Astrocyte (in vitro differentiated cells and primary cell): ENCODE results near the gene GID8. TPM values are rescaled to one million over a fixed set of nuclear protein-coding genes. Genes with fewer than 3 reads are reported as not detected.

Experiments
- DNase-seq: peaks from one replicate; pipeline ENCODE4 v3.0.0-alpha.2; 2010; ENCODE audit warnings: low read depth
- FAIRE-seq: peaks from 2 replicates; lab custom pipeline; 2011; peaks lifted over from hg19 to GRCh38; lab: Jason Lieb, UNC
- H2AFZ ChIP-seq: 2 replicates; pipeline ENCODE4 v1.6.0; 2012; ENCODE audit warnings: low read depth, low read length, inconsistent platforms
- H3K27ac ChIP-seq: 2 replicates; pipeline ENCODE4 v1.5.1; 2011; ENCODE audit warnings: low read depth, low read length, inconsistent platforms
- H3K27me3 ChIP-seq: 2 replicates; pipeline ENCODE4 v1.6.0; 2011; ENCODE audit warnings: low read length, inconsistent platforms; ENCODE audit not compliant: insufficient read depth
- H3K36me3 ChIP-seq: 2 replicates; pipeline ENCODE4 v1.5.1; 2011; ENCODE audit warnings: low read length, inconsistent platforms; ENCODE audit not compliant: insufficient read depth
- H3K4me1 ChIP-seq: 2 replicates; pipeline ENCODE4 v1.5.1; 2011; ENCODE audit warnings: low read length, inconsistent platforms; ENCODE audit not compliant: insufficient read depth
- H3K4me2 ChIP-seq: 2 replicates; pipeline ENCODE4 v1.6.0; 2012; ENCODE audit warnings: low read length, inconsistent platforms
- H3K4me3 ChIP-seq: 2 replicates; pipeline ENCODE4 v1.5.1; 2011; ENCODE audit warnings: low read depth, mild to moderate bottlenecking, low read length, inconsistent platforms; ENCODE audit not compliant: insufficient read depth
- H3K79me2 ChIP-seq: 2 replicates; pipeline ENCODE4 v1.6.0; 2012; ENCODE audit warnings: mild to moderate bottlenecking, low read length, inconsistent platforms; ENCODE audit not compliant: insufficient read depth
- H3K9ac ChIP-seq: 2 replicates; pipeline ENCODE4 v1.6.0; 2012; ENCODE audit warnings: mild to moderate bottlenecking, low read length, inconsistent platforms
- H3K9me3 ChIP-seq: 2 replicates; pipeline ENCODE4 v1.5.1; 2012; ENCODE audit warnings: low read depth, mild to moderate bottlenecking, low read length, inconsistent platforms; ENCODE audit not compliant: insufficient read depth
- H4K20me1 ChIP-seq: 2 replicates; pipeline ENCODE4 v1.6.0; 2012; ENCODE audit warnings: low read length, inconsistent platforms; ENCODE audit not compliant: insufficient read depth
- H3K27ac Mint-ChIP-seq: one replicate; pipeline ENCODE4 v1.8.0; 2021; ENCODE audit warnings: mild to moderate bottlenecking, mixed read lengths; ENCODE audit not compliant: unreplicated experiment
- H3K27me3 Mint-ChIP-seq: one replicate; pipeline ENCODE4 v1.8.0; 2021; ENCODE audit warnings: low read depth, mixed read lengths; ENCODE audit not compliant: unreplicated experiment
- H3K36me3 Mint-ChIP-seq: one replicate; pipeline ENCODE4 v1.8.0; 2021; ENCODE audit warnings: low read depth, mixed read lengths; ENCODE audit not compliant: unreplicated experiment
- H3K4me1 Mint-ChIP-seq: one replicate; pipeline ENCODE4 v1.8.0; 2021; ENCODE audit warnings: low read depth, mixed read lengths; ENCODE audit not compliant: unreplicated experiment
- H3K4me3 Mint-ChIP-seq: one replicate; pipeline ENCODE4 v1.8.0; 2021; ENCODE audit warnings: mild to moderate bottlenecking, moderate library complexity, mixed read lengths; ENCODE audit not compliant: unreplicated experiment
- H3K9me3 Mint-ChIP-seq: one replicate; pipeline ENCODE4 v1.8.0; 2021; ENCODE audit warnings: mild to moderate bottlenecking, mixed read lengths; ENCODE audit not compliant: unreplicated experiment
- CTCF ChIP-seq: IDR thresholded peaks from 2 replicates; pipeline ENCODE4 v1.5.1; 2011; ENCODE audit warnings: low read depth, mild to moderate bottlenecking, inconsistent platforms, low read length, moderate library complexity; ENCODE audit not compliant: insufficient read depth
- EZH2 ChIP-seq: IDR thresholded peaks from 2 replicates; pipeline ENCODE4 v1.6.1; 2012; ENCODE audit warnings: mild to moderate bottlenecking, low read length, inconsistent platforms; ENCODE audit not compliant: insufficient read depth
- total RNA-seq: library from RNA; stranded (reverse); gene quantifications from 2 replicates; pipeline ENCODE4 v1.2.1, GENCODE V29; 2021

GID8 gene
- total RNA-seq, 1 donor from 2014 or later = 37.1 TPM

GRCh38 chr20:62900052-62900691 is 37.8 kb upstream of the GID8 start:
- peaks cover 29% of the 10 kb centered on the region for H3K4me1 Mint-ChIP-seq
- DNase-seq = peak; percentile 35
- H3K27me3 Mint-ChIP-seq = no peaks in the 10 kb centered on the region
- H3K9me3 Mint-ChIP-seq = no peaks in the 10 kb centered on the region
- no peaks in the 10 kb centered on the region for H3K27me3 ChIP-seq
- no peaks in the 10 kb centered on the region for H3K9me3 ChIP-seq
- no peak for FAIRE-seq
- TF ChIP-seq EZH2 (no peak), CTCF (peak; percentile 88)
- no peak overlapping the region for H3K27ac ChIP-seq
- H3K27ac Mint-ChIP-seq = peak overlapping the region; percentile 69
- peak overlapping the region; percentile 4 for H3K9ac ChIP-seq
- H4K20me1 ChIP-seq = peaks cover 87% of the 10 kb centered on the region
- peaks cover 11% of the 10 kb centered on the region for H3K79me2 ChIP-seq
- H3K4me3 ChIP-seq = no peak overlapping the region
- peaks cover 6% of the 10 kb centered on the region for H3K36me3 Mint-ChIP-seq
- H3K4me3 Mint-ChIP-seq = no peak overlapping the region
- H2AFZ ChIP-seq = no peak overlapping the region
- H3K4me1 ChIP-seq = peaks cover 14% of the 10 kb centered on the region
- peaks cover 31% of the 10 kb centered on the region for H3K36me3 ChIP-seq
- H3K4me2 ChIP-seq = no peak overlapping the region

GRCh38 chr20:62900692-62901584 is 37.0 kb upstream of the GID8 start:
- Mint-ChIP-seq H3K4me1 (peaks cover 29% of the 10 kb centered on the region), H3K27me3 (no peaks in the 10 kb centered on the region), H3K9me3 (no peaks in the 10 kb centered on the region), H3K4me3 (no peak overlapping the region), H3K36me3 (peaks cover 4% of the 10 kb centered on the region), H3K27ac (peak overlapping the region; percentile 69)
- DNase-seq = no peak
- H3K4me1 ChIP-seq = peaks cover 14% of the 10 kb centered on the region
- peaks cover 18% of the 10 kb centered on the region for H3K79me2 ChIP-seq
- no peaks in the 10 kb centered on the region for H3K9me3 ChIP-seq
- no peak overlapping the region for H3K4me2 ChIP-seq
- FAIRE-seq = no peak
- no peaks in the 10 kb centered on the region for H3K27me3 ChIP-seq
- H3K4me3 ChIP-seq = no peak overlapping the region
- peak overlapping the region; percentile 4 for H3K9ac ChIP-seq
- peaks cover 36% of the 10 kb centered on the region for H3K36me3 ChIP-seq
- TF ChIP-seq CTCF (peak; percentile 27), EZH2 (no peak)
- peaks cover 87% of the 10 kb centered on the region for H4K20me1 ChIP-seq
- H2AFZ ChIP-seq = no peak overlapping the region
- no peak overlapping the region for H3K27ac ChIP-seq
